Osteoblast (primary cell): ENCODE measurements around the gene GNPTAB. TPM values are rescaled to one million over a fixed set of nuclear protein-coding genes. Genes with fewer than 3 reads are reported as not detected.

Experiments
- DNase-seq: peaks from one replicate; pipeline ENCODE4 v3.0.0; 2011; ENCODE audit warnings: low spot score, mixed read lengths; ENCODE audit not compliant: insufficient read length; ENCODE audit errors: missing footprints
- H2AFZ ChIP-seq: 2 replicates; pipeline ENCODE4 v1.6.0; 2011; ENCODE audit warnings: mild to moderate bottlenecking, low read length
- H3K27ac ChIP-seq: 2 replicates; pipeline ENCODE4 v1.5.1; 2011; ENCODE audit warnings: mild to moderate bottlenecking, low read depth, low read length, moderate library complexity
- H3K27me3 ChIP-seq: 2 replicates; pipeline ENCODE4 v1.6.0; 2012; ENCODE audit warnings: mild to moderate bottlenecking, control low read depth, inconsistent platforms, low read length, moderate library complexity; ENCODE audit not compliant: insufficient read depth
- H3K36me3 ChIP-seq: 2 replicates; pipeline ENCODE4 v1.5.1; 2011; ENCODE audit warnings: mild to moderate bottlenecking, low read length, control low read depth, moderate library complexity; ENCODE audit not compliant: insufficient read depth
- H3K4me1 ChIP-seq: 2 replicates; pipeline ENCODE4 v1.5.1; 2011; ENCODE audit warnings: mild to moderate bottlenecking, low read length, control low read depth, moderate library complexity; ENCODE audit not compliant: insufficient read depth
- H3K4me2 ChIP-seq: 2 replicates; pipeline ENCODE4 v1.6.0; 2011; ENCODE audit warnings: mild to moderate bottlenecking, low read length; ENCODE audit not compliant: insufficient read depth
- H3K4me3 ChIP-seq: fragments of 200-600 bp; sonication (generic); 3 replicates; pipeline ENCODE4 v1.5.1; 2012; ENCODE audit warnings: mild to moderate bottlenecking, low read length, inconsistent platforms; ENCODE audit not compliant: insufficient read depth
- H3K79me2 ChIP-seq: 2 replicates; pipeline ENCODE4 v1.6.0; 2012; ENCODE audit warnings: mild to moderate bottlenecking, low read length, control low read depth, inconsistent platforms; ENCODE audit not compliant: insufficient read depth
- H3K9me3 ChIP-seq: 2 replicates; pipeline ENCODE4 v1.5.1; 2011; ENCODE audit warnings: low read depth, low read length, control low read depth
- H4K20me1 ChIP-seq: 2 replicates; pipeline ENCODE4 v1.6.0; 2012; ENCODE audit warnings: mild to moderate bottlenecking, low read length, control low read depth; ENCODE audit not compliant: insufficient read depth
- CTCF ChIP-seq: IDR thresholded peaks from 2 replicates; pipeline ENCODE4 v1.5.1; 2011; ENCODE audit warnings: mild to moderate bottlenecking, low read depth, low read length, moderate library complexity; ENCODE audit errors: extremely low read depth
- total RNA-seq: library from RNA; depleted of rRNA; stranded (reverse); fragments of >200 nt; gene quantifications from 2 replicates; pipeline ENCODE4 v1.2.3, GENCODE V29; 2012

GNPTAB gene
- total RNA-seq, 1 donor: 93.0 TPM

GRCh38 chr12:101714877-101715444 lies 115.8 kb downstream of the GNPTAB start:
- no peaks in the 10 kb centered on the region for H3K27me3 ChIP-seq
- H3K9me3 ChIP-seq: no peaks in the 10 kb centered on the region
- peaks cover 31% of the 10 kb centered on the region for H3K79me2 ChIP-seq
- no peak overlapping the region for H2AFZ ChIP-seq
- no peaks in the 10 kb centered on the region for H4K20me1 ChIP-seq
- H3K4me1 ChIP-seq: peaks cover 10% of the 10 kb centered on the region
- H3K36me3 ChIP-seq: no peaks in the 10 kb centered on the region
- no peak for DNase-seq
- no peak for TF ChIP-seq CTCF
- H3K27ac ChIP-seq: no peak overlapping the region
- no peak overlapping the region for H3K4me3 ChIP-seq
- no peak overlapping the region for H3K4me2 ChIP-seq

DNA sequence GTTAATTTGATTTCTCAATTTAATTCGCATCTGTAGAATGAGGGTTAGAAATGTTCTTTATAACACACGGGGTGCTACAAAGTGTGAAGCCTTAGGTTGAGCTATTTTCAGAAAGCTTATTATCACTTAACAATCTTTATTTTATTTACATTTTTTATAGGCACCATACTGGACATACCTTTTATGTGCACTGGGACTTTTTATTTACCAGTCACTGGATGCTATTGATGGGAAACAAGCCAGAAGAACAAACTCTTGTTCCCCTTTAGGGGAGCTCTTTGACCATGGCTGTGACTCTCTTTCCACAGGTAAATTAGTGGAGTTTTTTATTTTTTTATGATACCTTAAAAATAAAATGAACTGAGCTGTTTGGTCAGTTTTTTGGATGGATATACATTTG lies 116.8 kb downstream of the GNPTAB start:
- Histone ChIP-seq H3K4me2 (no peak overlapping the region), H4K20me1 (no peaks in the 10 kb centered on the region), H3K27ac (no peak overlapping the region), H3K4me3 (no peak overlapping the region), H3K79me2 (peaks cover 38% of the 10 kb centered on the region), H3K36me3 (no peaks in the 10 kb centered on the region), H3K9me3 (no peaks in the 10 kb centered on the region), H3K27me3 (no peaks in the 10 kb centered on the region), H2AFZ (no peak overlapping the region), H3K4me1 (peaks cover 4% of the 10 kb centered on the region)
- no peak for DNase-seq
- no peak for TF ChIP-seq CTCF

GRCh38 chr12:101713059-101713682 lies 117.6 kb downstream of the GNPTAB start:
- Histone ChIP-seq H3K4me2 (peak overlapping the region; percentile 49), H3K79me2 (peaks cover 42% of the 10 kb centered on the region), H3K4me1 (peaks cover 4% of the 10 kb centered on the region), H3K27me3 (no peaks in the 10 kb centered on the region), H3K27ac (no peak overlapping the region), H3K36me3 (no peaks in the 10 kb centered on the region), H4K20me1 (no peaks in the 10 kb centered on the region), H2AFZ (peak overlapping the region; percentile 62), H3K4me3 (no peak overlapping the region), H3K9me3 (no peaks in the 10 kb centered on the region)
- DNase-seq: peak; percentile 31
- no peak for TF ChIP-seq CTCF

DNA sequence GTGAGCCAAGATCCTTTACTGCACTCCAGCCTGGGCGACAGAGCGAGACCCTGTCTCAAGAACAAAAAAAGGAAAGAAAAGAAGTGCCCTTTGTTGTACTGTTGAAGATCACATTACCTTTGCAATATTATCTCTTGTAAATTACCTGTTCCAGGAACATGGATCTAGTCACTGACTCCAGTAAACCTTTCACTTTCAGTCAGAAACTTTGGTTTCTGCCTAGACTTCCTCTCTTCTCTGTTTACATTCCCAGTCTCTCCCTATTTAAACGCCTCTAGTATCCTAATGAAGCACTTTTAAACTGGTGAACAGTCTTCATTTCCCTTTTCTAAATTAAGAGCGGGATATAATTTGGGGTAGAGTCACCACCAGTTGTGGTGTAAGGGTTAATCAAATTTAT lies 120.5 kb downstream of the GNPTAB start:
- Histone ChIP-seq H3K4me2 (no peak overlapping the region), H3K27me3 (no peaks in the 10 kb centered on the region), H3K4me1 (peaks cover 9% of the 10 kb centered on the region), H3K36me3 (no peaks in the 10 kb centered on the region), H3K4me3 (no peak overlapping the region), H2AFZ (no peak overlapping the region), H3K27ac (no peak overlapping the region), H3K79me2 (peaks cover 58% of the 10 kb centered on the region), H4K20me1 (no peaks in the 10 kb centered on the region), H3K9me3 (no peaks in the 10 kb centered on the region)
- no peak for TF ChIP-seq CTCF
- DNase-seq: no peak
